SH-SY5Y (cell line): ENCODE results near the gene MAP1B.

ENCODE experiments used
- GATA2 ChIP-seq: IDR thresholded peaks from 2 replicates; pipeline ENCODE4 v1.6.1; 2011; ENCODE audit warnings: mild to moderate bottlenecking, low read depth, low read length
- GATA3 ChIP-seq: IDR thresholded peaks from 2 replicates; pipeline ENCODE4 v1.6.1; 2011; ENCODE audit warnings: low read depth, mild to moderate bottlenecking, low read length, moderate library complexity

MAP1B gene

GRCh38 chr5:72243706-72244105, 136.4 kb downstream of the MAP1B start:
- TF ChIP-seq GATA3, result no peak
- TF ChIP-seq GATA2, result no peak

GRCh38 chr5:72244862-72245371, 137.6 kb downstream of the MAP1B start:
- TF ChIP-seq GATA3 (no peak), GATA2 (no peak)

GRCh38 chr5:72245546-72245945, 138.3 kb downstream of the MAP1B start:
- TF ChIP-seq GATA3 (no peak), GATA2 (no peak)

GRCh38 chr5:72245951-72246532, 138.8 kb downstream of the MAP1B start:
- TF ChIP-seq GATA3 (no peak), GATA2 (no peak)

- TF ChIP-seq GATA2 (no peak), GATA3 (no peak)
These were observed 139.7 kb downstream of the MAP1B start for GRCh38 chr5:72246954-72247442.

GRCh38 chr5:72248410-72248981, 141.2 kb downstream of the MAP1B start:
- TF ChIP-seq GATA3 (no peak), GATA2 (no peak)

- TF ChIP-seq GATA2 (no peak), GATA3 (no peak)
These were observed 144.1 kb downstream of the MAP1B start for GRCh38 chr5:72251386-72251785.

- TF ChIP-seq GATA2, result no peak
- TF ChIP-seq GATA3, result no peak
These were observed 144.7 kb downstream of the MAP1B start for GRCh38 chr5:72252008-72252407.

- TF ChIP-seq GATA3 (no peak), GATA2 (no peak)
These were observed 145.4 kb downstream of the MAP1B start for GRCh38 chr5:72252574-72253155.

- no peak for TF ChIP-seq GATA3
- no peak for TF ChIP-seq GATA2
These were observed 148.0 kb downstream of the MAP1B start for GRCh38 chr5:72255237-72255636.

- TF ChIP-seq GATA2 (no peak), GATA3 (no peak)
These were observed 148.4 kb downstream of the MAP1B start for GRCh38 chr5:72255670-72256069.

GRCh38 chr5:72256536-72256935, 149.3 kb downstream of the MAP1B start:
- no peak for TF ChIP-seq GATA2
